K562 (cell line): ENCODE data around the gene FGGY. TPM values are rescaled to one million over a fixed set of nuclear protein-coding genes. Genes with fewer than 3 reads are reported as not detected.
A peak's percentile ranks its signal among the peaks of the same experiment; 100 is the strongest.

Source experiments
- ATAC-seq: fragments of 200-7000 bp; cut with Tn5 transposase; 3 replicates; pipeline ENCODE4 v1.9.1; 2020; ENCODE audit warnings: moderate library complexity
- BruUV-seq: library from RNA; stranded (reverse); fragments of 400-500 nt; replicated peaks from 2 replicates; lab custom pipeline; 2021; lab: Mats Ljungman, UMichigan
- CTCF ChIA-PET: fragments of 300-600 bp; formaldehyde crosslinking; extraction: SDS; loops from one replicate; lab custom pipeline; 2021; ENCODE audit warnings: low intra/inter-chr PET ratio; lab: Yijun Ruan, JAX
- POLR2A ChIA-PET: fragments of 300-600, 350-650 bp; sonication (Branson Sonifier 250); formaldehyde crosslinking; extraction: SDS; loops from one replicate; lab custom pipeline; 2021; ENCODE audit warnings: antibody characterized with exemption, inconsistent platforms; lab: Yijun Ruan, JAX
- DNase-seq, 4 experiments: peaks; one replicate each; pipeline versions ENCODE4 v3.0.0 to v3.0.0-alpha.2; 2011 to 2018; ENCODE audit warnings: low spot score in 3 of 4, mixed read lengths in 3 of 4; ENCODE audit errors: extremely low read depth in 1 of 4
- FAIRE-seq: peaks from 2 replicates; lab custom pipeline; 2011; peaks lifted over from hg19 to GRCh38; lab: Jason Lieb, UNC
- H2AFZ ChIP-seq: 2 replicates; pipeline ENCODE4 v1.6.0; 2011; ENCODE audit warnings: low read depth, low read length, control low read depth, inconsistent platforms
- H3K27ac ChIP-seq: fragments of 200-600 bp; 3 replicates; pipeline ENCODE4 v1.8.0; 2011; ENCODE audit warnings: low read depth, mild to moderate bottlenecking, control low read depth, inconsistent platforms, low read length, moderate library complexity, mixed read lengths; ENCODE audit errors: extremely low read depth
- H3K27me3 ChIP-seq, 2 experiments: fragments of 300-600 bp in 1 of 2; 2 replicates in 1 of 2; 3 replicates in 1 of 2; pipeline versions ENCODE4 v1.6.0 to v1.8.0; 2011; ENCODE audit warnings: inconsistent platforms in 2 of 2, low read length in 2 of 2, mild to moderate bottlenecking in 1 of 2, mixed read lengths in 1 of 2, moderate library complexity in 1 of 2; ENCODE audit not compliant: control insufficient read depth in 2 of 2, insufficient read depth in 2 of 2
- H3K36me3 ChIP-seq: fragments of 300-600 bp; 3 replicates; pipeline ENCODE4 v1.8.0; 2011; ENCODE audit warnings: mild to moderate bottlenecking, low read length, inconsistent platforms; ENCODE audit not compliant: control insufficient read depth, insufficient read depth
- H3K4me1 ChIP-seq, 2 experiments: fragments of 200-600 bp in 1 of 2; replicated peaks in 1 of 2; 2 replicates in 1 of 2; 3 replicates in 1 of 2; pipeline versions ENCODE4 v1.5.1 to v1.8.0; 2011; ENCODE audit warnings: inconsistent platforms in 2 of 2, low read length in 2 of 2, mild to moderate bottlenecking in 1 of 2, mixed read lengths in 1 of 2, moderate library complexity in 1 of 2; ENCODE audit not compliant: control insufficient read depth in 2 of 2, insufficient read depth in 2 of 2
- H3K4me2 ChIP-seq: 2 replicates; pipeline ENCODE4 v1.6.1; 2011; ENCODE audit warnings: low read length, control low read depth, inconsistent platforms, mixed read lengths; ENCODE audit not compliant: insufficient read depth
- H3K4me3 ChIP-seq: fragments of 200-600 bp; sonication (generic), shearing (Covaris generic); 2 replicates; pipeline ENCODE4 v1.5.1; 2016; ENCODE audit warnings: control low read depth, inconsistent platforms
- H3K79me2 ChIP-seq: fragments of 200-600 bp; 3 replicates; pipeline ENCODE4 v1.8.0; 2011; ENCODE audit warnings: low read length, inconsistent platforms; ENCODE audit not compliant: control insufficient read depth, insufficient read depth
- H3K9ac ChIP-seq, 2 experiments: 2 replicates each; pipeline versions ENCODE4 v1.6.0 to v1.6.1; 2011; ENCODE audit warnings: low read depth in 2 of 2, low read length in 2 of 2, control low read depth in 1 of 2, inconsistent platforms in 1 of 2, mild to moderate bottlenecking in 1 of 2, mixed read lengths in 1 of 2; ENCODE audit not compliant: insufficient read depth in 1 of 2
- H3K9me1 ChIP-seq: one replicate; pipeline ENCODE4 v1.6.0; 2011; ENCODE audit warnings: inconsistent platforms, mild to moderate bottlenecking, low read length, moderate library complexity; ENCODE audit not compliant: control insufficient read depth, insufficient read depth
- H3K9me3 ChIP-seq: replicated peaks from 2 replicates; pipeline ENCODE4 v1.5.1; 2011; ENCODE audit warnings: low read depth, low read length, inconsistent platforms; ENCODE audit not compliant: control insufficient read depth, insufficient read depth
- H4K20me1 ChIP-seq: replicated peaks from 2 replicates; pipeline ENCODE4 v1.6.1; 2011; ENCODE audit warnings: low read length, inconsistent platforms, mixed read lengths; ENCODE audit not compliant: control insufficient read depth, insufficient read depth
- BCL6 ChIP-seq: fragments of 250-450 bp; sonication (Bioruptor Pico); IDR thresholded peaks from 2 replicates; pipeline ENCODE4 v1.4.0; 2020
- BMI1 ChIP-seq: fragments of 150-350 bp; IDR thresholded peaks from 2 replicates; pipeline ENCODE4 v1.6.1; 2014; ENCODE audit warnings: low read length
- GABPA ChIP-seq: fragments of 200-800 bp; sonication (Bioruptor generic); conservative IDR thresholded peaks from 2 replicates; pipeline ENCODE4 v1.6.1; 2016; ENCODE audit warnings: low read depth, missing genetic modification characterization, missing compliant biosample characterization
- KLF1 ChIP-seq: fragments of 450-650 bp; IDR thresholded peaks from 2 replicates; pipeline ENCODE4 v1.6.1; 2016; ENCODE audit warnings: missing genetic modification characterization, missing compliant biosample characterization
- MAZ ChIP-seq, 2 experiments: fragments of 450-650 bp in 1 of 2; sonication (generic) in 1 of 2; formaldehyde crosslinking; IDR thresholded peaks in 1 of 2; conservative IDR thresholded peaks in 1 of 2; 2 replicates each; pipeline versions ENCODE4 v1.4.0 to v1.5.0; 2020; ENCODE audit warnings: mild to moderate bottlenecking in 1 of 2, missing genetic modification reagents in 1 of 2
- NONO ChIP-seq, 2 experiments: fragments of 200-400 bp in 1 of 2; fragments of 450-650 bp in 1 of 2; formaldehyde crosslinking in 1 of 2; IDR thresholded peaks; 2 replicates each; pipeline ENCODE4 v1.6.1; 2017; ENCODE audit warnings: low read depth in 2 of 2, mild to moderate bottlenecking in 2 of 2, moderate library complexity in 2 of 2, low read length in 1 of 2
- PHB ChIP-seq: fragments of 250-450 bp; sonication (Bioruptor Pico); IDR thresholded peaks from 2 replicates; pipeline ENCODE4 v1.5.0; 2021
- PRMT5 ChIP-seq: sonication (generic); formaldehyde crosslinking; IDR thresholded peaks from 2 replicates; pipeline ENCODE4 v1.5.0; 2020; ENCODE audit warnings: missing genetic modification reagents
- SAP30 ChIP-seq: fragments of 200-600 bp; sonication (generic); IDR thresholded peaks from 2 replicates; pipeline ENCODE4 v1.6.1; 2012; ENCODE audit warnings: borderline replicate concordance, low read depth, mild to moderate bottlenecking, moderate library complexity, low read length, control low read depth, inconsistent platforms; ENCODE audit not compliant: insufficient read depth, poor library complexity, severe bottlenecking
- TFAM ChIP-seq: fragments of 250-450 bp; sonication (Bioruptor Pico); conservative IDR thresholded peaks from 2 replicates; pipeline ENCODE4 v1.5.0; 2021; ENCODE audit warnings: mild to moderate bottlenecking, moderate library complexity
- ZNF134 ChIP-seq: fragments of 250-450 bp; sonication (Bioruptor Pico); conservative IDR thresholded peaks from 2 replicates; pipeline ENCODE4 v1.4.0; 2020
- WGBS: fragments of 100-300 bp; shearing (Covaris generic); methylation state at CpG from one replicate; pipeline ENCODE4 v1.1.6; 2016; ENCODE audit warnings: low coverage, mixed read lengths; ENCODE audit not compliant: insufficient coverage; ENCODE audit errors: missing lambda C conversion rate; 5-methylcytosine and 5-hydroxymethylcytosine counted together
- in situ Hi-C: fragments of 300-500 bp; cut with MboI; formaldehyde crosslinking; loops from 4 replicates; pipeline ENCODE4 v1.15.0; 2018; ENCODE audit warnings: inconsistent platforms, mixed read lengths
- intact Hi-C: fragments of 100-400 bp; cut with micrococcal nuclease; formaldehyde crosslinking; loops from 2 replicates; pipeline ENCODE4 v1.14.2; 2022
- polyA plus RNA-seq, 8 experiments: library from polyadenylated mRNA; depleted of rRNA in 4 of 8; stranded (reverse) in 5 of 8; unstranded in 3 of 8; fragments of >200 nt; fragmentation: Nextera tagmentation in 2 of 8; fragmentation: Illumina TruSeq in 1 of 8; extraction: Ambion mirVana in 2 of 8; extraction: Trizol in 1 of 8; gene quantifications; 2 replicates each; pipeline versions ENCODE4 v1.2.1 to v1.2.3, GENCODE V29; 2011 to 2014; ENCODE audit warnings: inconsistent platforms in 1 of 8, missing spikeins in 1 of 8
- total RNA-seq, 7 experiments: library from RNA; depleted of rRNA in 6 of 7; stranded (reverse); fragments of >200 nt in 6 of 7; fragmentation: Illumina TruSeq in 2 of 7; extraction: Trizol in 2 of 7; gene quantifications; 2 replicates each; pipeline versions ENCODE4 v1.2.1 to v1.2.3, GENCODE V29; 2011 to 2021; ENCODE audit warnings: low replicate concordance in 1 of 7
- TF ChIP-seq, protein P1 (sequence below): sonication (generic); formaldehyde crosslinking; IDR thresholded peaks from 2 replicates; pipeline ENCODE4 v1.8.1; 2023; ENCODE audit warnings: mild to moderate bottlenecking, missing genetic modification reagents
- TF ChIP-seq, protein P2 (sequence below): fragments of 450-650 bp; formaldehyde crosslinking; conservative IDR thresholded peaks from 2 replicates; pipeline ENCODE4 v1.4.0; 2022; ENCODE audit warnings: mild to moderate bottlenecking, missing genetic modification characterization
- TF ChIP-seq, protein P3 (sequence below): fragments of 450-650 bp; IDR thresholded peaks from 2 replicates; pipeline ENCODE4 v1.6.1; 2016; ENCODE audit warnings: low read depth, mild to moderate bottlenecking, moderate library complexity

FGGY gene
- total and polyA plus RNA-seq, 9 of the 15 experiments (the other 6 are each of a cell fraction or from before 2014, with no cell fraction given), result 9.7 to 19.2 (median 12.6) TPM

- BruUV-seq, result no TSS peak
- ATAC-seq, result no peak
Observed at GRCh38 chr1:59360729-59361128, 63.8 kb downstream of the FGGY start.

DNA sequence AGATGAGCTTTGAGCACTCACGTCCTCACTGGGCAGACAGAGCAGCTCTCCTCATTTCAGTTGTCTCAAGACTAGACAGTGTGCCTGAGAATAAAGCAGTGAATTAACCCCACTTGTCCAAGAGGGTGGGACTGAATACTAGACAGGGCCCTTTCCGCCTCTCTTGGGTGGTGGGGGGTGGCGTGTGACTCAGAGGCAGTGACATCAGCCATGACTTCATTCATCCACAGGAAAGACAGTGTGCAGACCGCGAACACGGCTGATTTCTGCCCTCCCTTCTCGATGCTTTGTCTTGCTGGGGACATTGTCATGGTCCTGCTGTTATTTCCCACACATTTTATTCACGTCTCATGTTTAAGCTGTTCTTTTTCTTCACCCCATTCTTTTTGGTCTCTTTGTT, 64.9 kb downstream of the FGGY start:
- H4K20me1 ChIP-seq, result no peaks in the 10 kb centered on the region
- in situ Hi-C loops (no loop called here), intact Hi-C loops (no loop called here)
- H3K36me3 ChIP-seq, result no peaks in the 10 kb centered on the region
- no peaks in the 10 kb centered on the region for H3K9me3 ChIP-seq
- no peaks in the 10 kb centered on the region for H3K79me2 ChIP-seq
- DNase-seq, result peak; percentile 14 to 56 (median 28)
- POLR2A ChIA-PET, result interaction anchor here (0.6 to 1.0 kb wide), 3 partner anchors 10 to 68 kb away, joined by 3 read pairs; no protein-coding TSS in a partner anchor
- peak; percentile 35 for FAIRE-seq
- 3% methylated on average over 8 of the region's 8 CpGs for WGBS
- H3K9me1 ChIP-seq, result no peaks in the 10 kb centered on the region
- H2AFZ ChIP-seq, result no peak overlapping the region
- peak; percentile 84 for ATAC-seq
- CTCF ChIA-PET, result no interaction called here
- no peak overlapping the region for H3K4me3 ChIP-seq
- H3K4me2 ChIP-seq, result peak overlapping the region; percentile 15; the same call in 1 of the 2 replicates
- no peaks in the 10 kb centered on the region for H3K27me3 ChIP-seq
- H3K4me1 ChIP-seq, result no peaks in the 10 kb centered on the region
- H3K27ac ChIP-seq, result no peak overlapping the region
- no peak overlapping the region for H3K9ac ChIP-seq
- no TSS peak for BruUV-seq
- TF ChIP-seq BMI1 (no peak), MAZ (CRISPR knock-in tag; conservative IDR thresholded peaks at IDR 0.05 in 1 of 2, IDR thresholded peaks at IDR 0.05 in 1 of 2) (0 out of 4 replicates have a peak, but pooled peaks of 1 of the 2 experiments have one; percentile 20), GABPA (tag) (peak; percentile 42), ZNF134 (no peak), KLF1 (no peak), PRMT5 (CRISPR knock-in tag) (no peak), BCL6 (CRISPR knock-in tag) (no peak), PHB (CRISPR knock-in tag) (no peak), NONO (IDR thresholded peaks at IDR 0.05; ENCODE audit: low read depth in 2 of 2, low read length in 1 of 2) (no peak), TFAM (CRISPR knock-in tag) (no peak)
- TF ChIP-seq, protein P1, sequence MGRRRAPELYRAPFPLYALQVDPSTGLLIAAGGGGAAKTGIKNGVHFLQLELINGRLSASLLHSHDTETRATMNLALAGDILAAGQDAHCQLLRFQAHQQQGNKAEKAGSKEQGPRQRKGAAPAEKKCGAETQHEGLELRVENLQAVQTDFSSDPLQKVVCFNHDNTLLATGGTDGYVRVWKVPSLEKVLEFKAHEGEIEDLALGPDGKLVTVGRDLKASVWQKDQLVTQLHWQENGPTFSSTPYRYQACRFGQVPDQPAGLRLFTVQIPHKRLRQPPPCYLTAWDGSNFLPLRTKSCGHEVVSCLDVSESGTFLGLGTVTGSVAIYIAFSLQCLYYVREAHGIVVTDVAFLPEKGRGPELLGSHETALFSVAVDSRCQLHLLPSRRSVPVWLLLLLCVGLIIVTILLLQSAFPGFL (CRISPR knock-in tag), result no peak
- TF ChIP-seq, protein P2, sequence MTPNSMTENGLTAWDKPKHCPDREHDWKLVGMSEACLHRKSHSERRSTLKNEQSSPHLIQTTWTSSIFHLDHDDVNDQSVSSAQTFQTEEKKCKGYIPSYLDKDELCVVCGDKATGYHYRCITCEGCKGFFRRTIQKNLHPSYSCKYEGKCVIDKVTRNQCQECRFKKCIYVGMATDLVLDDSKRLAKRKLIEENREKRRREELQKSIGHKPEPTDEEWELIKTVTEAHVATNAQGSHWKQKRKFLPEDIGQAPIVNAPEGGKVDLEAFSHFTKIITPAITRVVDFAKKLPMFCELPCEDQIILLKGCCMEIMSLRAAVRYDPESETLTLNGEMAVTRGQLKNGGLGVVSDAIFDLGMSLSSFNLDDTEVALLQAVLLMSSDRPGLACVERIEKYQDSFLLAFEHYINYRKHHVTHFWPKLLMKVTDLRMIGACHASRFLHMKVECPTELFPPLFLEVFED, result no peak
- TF ChIP-seq, protein P3, sequence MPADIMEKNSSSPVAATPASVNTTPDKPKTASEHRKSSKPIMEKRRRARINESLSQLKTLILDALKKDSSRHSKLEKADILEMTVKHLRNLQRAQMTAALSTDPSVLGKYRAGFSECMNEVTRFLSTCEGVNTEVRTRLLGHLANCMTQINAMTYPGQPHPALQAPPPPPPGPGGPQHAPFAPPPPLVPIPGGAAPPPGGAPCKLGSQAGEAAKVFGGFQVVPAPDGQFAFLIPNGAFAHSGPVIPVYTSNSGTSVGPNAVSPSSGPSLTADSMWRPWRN, result no peak

More at GRCh38 chr1:59360729-59361128, 63.8 kb downstream of the FGGY start:
- H3K27ac ChIP-seq, result no peak overlapping the region
- DNase-seq (no peak), FAIRE-seq (no peak)
- H3K9me3 ChIP-seq, result no peaks in the 10 kb centered on the region
- ChIA-PET POLR2A (interaction anchor here (1.0 kb wide), 1 partner anchor 9 kb away, joined by 3 read pairs; no protein-coding TSS in a partner anchor), CTCF (no interaction called here)
- H3K9me1 ChIP-seq, result no peaks in the 10 kb centered on the region
- in situ Hi-C loops (no loop called here), intact Hi-C loops (no loop called here)
- H2AFZ ChIP-seq, result no peak overlapping the region
- H3K4me2 ChIP-seq, result no peak overlapping the region
- TF ChIP-seq SAP30, result no peak
- no peak overlapping the region for H3K9ac ChIP-seq
- H3K36me3 ChIP-seq, result no peaks in the 10 kb centered on the region
- no peaks in the 10 kb centered on the region for H3K79me2 ChIP-seq
- WGBS, result 35% methylated on average over 2 of the region's 2 CpGs
- no peaks in the 10 kb centered on the region for H3K27me3 ChIP-seq
- no peak overlapping the region for H3K4me3 ChIP-seq
- H4K20me1 ChIP-seq, result no peaks in the 10 kb centered on the region
- no peaks in the 10 kb centered on the region for H3K4me1 ChIP-seq
